Suppressor macrophage (primary cell): ENCODE results near the gene SCFD2.
"Not testable (repeated sequence)": the region's sequence is repeated elsewhere in the genome, so short reads cannot be mapped to it uniquely, and the experiment has no call there.

Experiments used
- DNase-seq, 4 experiments: peaks; one replicate each; pipeline ENCODE4 v3.0.0-alpha.2; 2020 to 2022

The SCFD2 gene

GRCh38 chr4:53011259-53011905 is 354.5 kb downstream of the SCFD2 start:
- no peak for DNase-seq

GRCh38 chr4:53010318-53010717 is 355.5 kb downstream of the SCFD2 start:
- DNase-seq, result no peak

GRCh38 chr4:53009824-53010223 is 356.0 kb downstream of the SCFD2 start:
- DNase-seq, result no peak

- no peak for DNase-seq
Measured at GRCh38 chr4:53007024-53007423, 358.8 kb downstream of the SCFD2 start.

GRCh38 chr4:53005808-53006207 is 360.1 kb downstream of the SCFD2 start:
- DNase-seq, result peak; percentile 67 to 80 (median 74)

- DNase-seq, result peak; percentile 68 to 79 (median 75)
Measured at GRCh38 chr4:53005149-53005546, 360.7 kb downstream of the SCFD2 start.

GRCh38 chr4:53004497-53005148 is 361.2 kb downstream of the SCFD2 start:
- DNase-seq, result no peak

- no peak for DNase-seq
Measured at GRCh38 chr4:53003959-53004358, 361.9 kb downstream of the SCFD2 start.

GRCh38 chr4:53000560-53000959 is 365.3 kb downstream of the SCFD2 start:
- DNase-seq, result no peak

- DNase-seq, result no peak
Measured at GRCh38 chr4:52999626-53000025, 366.2 kb downstream of the SCFD2 start.

GRCh38 chr4:52998413-52998812 is 367.4 kb downstream of the SCFD2 start:
- no peak for DNase-seq

GRCh38 chr4:52997132-52997416 is 368.8 kb downstream of the SCFD2 start:
- DNase-seq, result no peak

- DNase-seq, result no peak
Measured at GRCh38 chr4:52996261-52997131, 369.4 kb downstream of the SCFD2 start.

GRCh38 chr4:52995360-52996030 is 370.4 kb downstream of the SCFD2 start:
- peak in 1 of 4 experiments; percentile 17 for DNase-seq

GRCh38 chr4:52994567-52994966 is 371.3 kb downstream of the SCFD2 start:
- DNase-seq, result no peak

- DNase-seq, result no peak
Measured at GRCh38 chr4:52993771-52994170, 372.1 kb downstream of the SCFD2 start.

GRCh38 chr4:52992551-52992950 is 373.3 kb downstream of the SCFD2 start:
- not testable (repeated sequence) for DNase-seq

- DNase-seq, result peak in 3 of 4 experiments; percentile 42 to 46 (median 44)
Measured at GRCh38 chr4:52991472-52991871, 374.4 kb downstream of the SCFD2 start.

GRCh38 chr4:52990706-52991105 is 375.2 kb downstream of the SCFD2 start:
- DNase-seq, result no peak

GRCh38 chr4:52989865-52990264 is 376.0 kb downstream of the SCFD2 start:
- no peak for DNase-seq

GRCh38 chr4:52987392-52988056 is 378.3 kb downstream of the SCFD2 start:
- DNase-seq, result no peak

- DNase-seq, result no peak
Measured at GRCh38 chr4:52984462-52984881, 381.4 kb downstream of the SCFD2 start.
